GM18498 (cell line): ENCODE data around the gene SGSM1.
"Not testable (repeated sequence)": the region's sequence is repeated elsewhere in the genome, so short reads cannot be mapped to it uniquely, and the experiment has no call there.

Experiments
- ATAC-seq: cut with Tn5 transposase; IDR thresholded peaks from one replicate; pipeline ENCODE4 v1.9.1; 2021; ENCODE audit warnings: mild to moderate bottlenecking, moderate library complexity; ENCODE audit not compliant: unreplicated experiment

SGSM1 gene

GRCh38 chr22:24893341-24894070 is 87.5 kb downstream of the SGSM1 start:
- no peak for ATAC-seq

- ATAC-seq, result no peak
These were observed 88.4 kb downstream of the SGSM1 start for GRCh38 chr22:24894220-24894975.

- no peak for ATAC-seq
These were observed 89.0 kb downstream of the SGSM1 start for GRCh38 chr22:24894998-24895397.

- no peak for ATAC-seq
These were observed 95.4 kb downstream of the SGSM1 start for GRCh38 chr22:24901448-24901847.

- ATAC-seq, result no peak
These were observed 99.9 kb downstream of the SGSM1 start for GRCh38 chr22:24905909-24906308.

- ATAC-seq, result not testable (repeated sequence)
These were observed 101.1 kb downstream of the SGSM1 start for GRCh38 chr22:24907101-24907500.

GRCh38 chr22:24920029-24920428 is 114.0 kb downstream of the SGSM1 start:
- ATAC-seq, result no peak

GRCh38 chr22:24925586-24926427 is 119.8 kb downstream of the SGSM1 start:
- ATAC-seq, result no peak

GRCh38 chr22:24926428-24926725 is 120.4 kb downstream of the SGSM1 start:
- ATAC-seq, result no peak

GRCh38 chr22:24926849-24927579 is 121.0 kb downstream of the SGSM1 start:
- ATAC-seq, result no peak

GRCh38 chr22:24928322-24928721 is 122.3 kb downstream of the SGSM1 start:
- no peak for ATAC-seq

GRCh38 chr22:24930678-24931077 is 124.7 kb downstream of the SGSM1 start:
- ATAC-seq, result no peak

- no peak for ATAC-seq
These were observed 129.9 kb downstream of the SGSM1 start for GRCh38 chr22:24935771-24936483.

- ATAC-seq, result no peak
These were observed 131.1 kb downstream of the SGSM1 start for GRCh38 chr22:24937114-24937513.

GRCh38 chr22:24938741-24939341 is 132.8 kb downstream of the SGSM1 start:
- ATAC-seq, result no peak

GRCh38 chr22:24942301-24942700 is 136.3 kb downstream of the SGSM1 start:
- no peak for ATAC-seq

GRCh38 chr22:24944217-24944937 is 138.4 kb downstream of the SGSM1 start:
- ATAC-seq, result no peak

GRCh38 chr22:24945430-24945829 is 139.4 kb downstream of the SGSM1 start:
- ATAC-seq, result no peak

- no peak for ATAC-seq
These were observed 141.4 kb downstream of the SGSM1 start for GRCh38 chr22:24947383-24947782.
